Measurements from ENCODE around the gene XYLT2.
A peak's percentile ranks its signal among the peaks of the same experiment; 100 is the strongest.

Gene XYLT2

GRCh38 chr17:50365649-50366393 lies 19.9 kb downstream of the XYLT2 start:
- DNase-seq: no peak

- DNase-seq: no peak
Measured at GRCh38 chr17:50367401-50367800, 21.5 kb downstream of the XYLT2 start.

GRCh38 chr17:50370052-50370451 lies 24.1 kb downstream of the XYLT2 start:
- no peak for DNase-seq

- DNase-seq: no peak
Measured at GRCh38 chr17:50371526-50371925, 25.6 kb downstream of the XYLT2 start.

- no peak for DNase-seq
Measured at GRCh38 chr17:50372222-50372757, 26.4 kb downstream of the XYLT2 start.

GRCh38 chr17:50372758-50373556 lies 27.0 kb downstream of the XYLT2 start, which contains the start of the genes EME1 and MRPL27:
TSS of gene EME1 (plus strand) at chr17:50373229. CDS start at chr17:50375209, 1,980 bp downstream.
TSS of gene MRPL27 (minus strand) at chr17:50373184. CDS start at chr17:50373170, 14 bp downstream.
- DNase-seq: peak; percentile 92

GRCh38 chr17:50373705-50374104 lies 27.8 kb downstream of the XYLT2 start:
- DNase-seq: no peak

- DNase-seq: no peak
Measured at GRCh38 chr17:50375858-50376538, 30.1 kb downstream of the XYLT2 start.

GRCh38 chr17:50379351-50380132 lies 33.6 kb downstream of the XYLT2 start:
- no peak for DNase-seq

GRCh38 chr17:50380369-50381259 lies 34.7 kb downstream of the XYLT2 start:
- DNase-seq: no peak

GRCh38 chr17:50381260-50381815 lies 35.4 kb downstream of the XYLT2 start:
- DNase-seq: no peak

- DNase-seq: no peak
Measured at GRCh38 chr17:50381920-50382319, 36.0 kb downstream of the XYLT2 start.

- DNase-seq: no peak
Measured at GRCh38 chr17:50382931-50383330, 37.0 kb downstream of the XYLT2 start.

GRCh38 chr17:50386510-50386909 lies 40.6 kb downstream of the XYLT2 start:
- peak; percentile 68 for DNase-seq

- DNase-seq: no peak
Measured at GRCh38 chr17:50388728-50389127, 42.8 kb downstream of the XYLT2 start.

GRCh38 chr17:50389534-50389933 lies 43.6 kb downstream of the XYLT2 start:
- DNase-seq: no peak

- DNase-seq: no peak
Measured at GRCh38 chr17:50392621-50393020, 46.7 kb downstream of the XYLT2 start.

GRCh38 chr17:50393700-50394099 lies 47.8 kb downstream of the XYLT2 start:
- DNase-seq: no peak

GRCh38 chr17:50394711-50395110 lies 48.8 kb downstream of the XYLT2 start:
- DNase-seq: no peak

- DNase-seq: peak; percentile 60
Measured at GRCh38 chr17:50396261-50397110, 50.6 kb downstream of the XYLT2 start.

All from femur (tissue), 1 donor.